GM12865 (cell line): ENCODE data around the gene RAB3IL1.

Experiments
- DNase-seq: peaks from one replicate; pipeline ENCODE4 v3.0.0; 2010; ENCODE audit warnings: low read depth
- H3K4me3 ChIP-seq: 2 replicates; pipeline ENCODE4 v1.5.1; 2011; ENCODE audit warnings: mild to moderate bottlenecking, low read depth, low read length, control low read depth
- CTCF ChIP-seq: IDR thresholded peaks from 2 replicates; pipeline ENCODE4 v1.5.1; 2011; ENCODE audit warnings: low read length, control low read depth, low read depth, inconsistent platforms; ENCODE audit not compliant: insufficient read depth; ENCODE audit errors: missing control alignments

Gene RAB3IL1

GRCh38 chr11:61952882-61953281, 35.5 kb upstream of the RAB3IL1 start:
- DNase-seq = no peak
- no peak for TF ChIP-seq CTCF
- no peak overlapping the region for H3K4me3 ChIP-seq

- no peak for DNase-seq
- H3K4me3 ChIP-seq = no peak overlapping the region
- TF ChIP-seq CTCF = no peak
Observed at GRCh38 chr11:61951484-61952135, 34.2 kb upstream of the RAB3IL1 start.

GRCh38 chr11:61950035-61950547, 32.7 kb upstream of the RAB3IL1 start, which contains the start of gene BEST1:
Gene BEST1 (plus strand): TSS chr11:61950351. CDS start chr11:61951807, 1,456 bp downstream.
- DNase-seq = no peak
- H3K4me3 ChIP-seq = no peak within 1 kb of the TSS
- no peak for TF ChIP-seq CTCF

DNA sequence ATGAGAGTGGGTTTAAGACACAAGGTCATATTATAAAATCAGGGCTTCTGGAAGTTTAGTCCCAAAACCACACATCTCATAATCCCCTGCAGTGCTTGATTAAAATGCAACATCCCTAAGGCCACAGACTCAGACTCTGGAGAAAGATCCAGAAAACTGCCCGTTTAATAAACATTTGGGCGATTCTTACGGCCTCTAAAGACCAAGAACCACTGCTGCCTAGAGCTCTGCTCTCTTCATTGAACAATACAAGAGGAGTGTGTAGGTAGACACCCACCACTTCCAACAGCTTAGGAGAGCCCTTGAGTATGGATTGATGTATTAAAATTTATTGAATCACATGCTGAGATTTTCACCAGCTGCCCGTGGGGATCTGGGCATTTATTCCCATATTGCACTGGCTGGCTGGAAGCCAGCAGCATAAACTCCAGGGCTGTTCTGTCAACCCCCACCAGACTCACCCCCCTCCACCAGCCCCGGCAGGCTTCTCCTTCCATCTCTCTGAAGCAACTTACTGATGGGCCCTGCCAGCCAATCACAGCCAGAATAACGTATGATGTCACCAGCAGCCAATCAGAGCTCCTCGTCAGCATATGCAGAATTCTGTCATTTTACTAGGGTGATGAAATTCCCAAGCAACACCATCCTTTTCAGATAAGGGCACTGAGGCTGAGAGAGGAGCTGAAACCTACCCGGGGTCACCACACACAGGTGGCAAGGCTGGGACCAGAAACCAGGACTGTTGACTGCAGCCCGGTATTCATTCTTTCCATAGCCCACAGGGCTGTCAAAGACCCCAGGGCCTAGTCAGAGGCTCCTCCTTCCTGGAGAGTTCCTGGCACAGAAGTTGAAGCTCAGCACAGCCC, 32.0 kb upstream of the RAB3IL1 start:
- peak; percentile 51 for DNase-seq
- no peak for TF ChIP-seq CTCF
- no peak overlapping the region for H3K4me3 ChIP-seq

GRCh38 chr11:61948505-61948904, 31.1 kb upstream of the RAB3IL1 start:
- no peak for TF ChIP-seq CTCF
- DNase-seq = no peak
- H3K4me3 ChIP-seq = no peak overlapping the region

GRCh38 chr11:61947486-61948210, 30.3 kb upstream of the RAB3IL1 start:
- peak; percentile 76 for DNase-seq

More at GRCh38 chr11:61947486-61948210, 30.3 kb upstream of the RAB3IL1 start:
- no peak overlapping the region for H3K4me3 ChIP-seq
- TF ChIP-seq CTCF = peak; percentile 97
